Ishikawa (cell line): ENCODE data around the gene CD200R1L.

Source experiments
- CEBPB ChIP-seq: IDR thresholded peaks from 2 replicates; pipeline ENCODE4 v1.6.1; 2012
- CREB1 ChIP-seq: IDR thresholded peaks from 2 replicates; pipeline ENCODE4 v1.6.1; 2012; ENCODE audit warnings: low read depth
- EGR1 ChIP-seq: IDR thresholded peaks from 2 replicates; pipeline ENCODE4 v1.6.1; 2012
- EP300 ChIP-seq: IDR thresholded peaks from 2 replicates; pipeline ENCODE4 v1.6.1; 2012; ENCODE audit warnings: borderline replicate concordance
- FOXM1 ChIP-seq: IDR thresholded peaks from 2 replicates; pipeline ENCODE4 v1.6.1; 2012; ENCODE audit warnings: low read depth, borderline replicate concordance
- NFIC ChIP-seq: IDR thresholded peaks from 2 replicates; pipeline ENCODE4 v1.6.1; 2012
- RAD21 ChIP-seq: IDR thresholded peaks from 2 replicates; pipeline ENCODE4 v1.6.1; 2012; ENCODE audit warnings: low read depth
- TAF1 ChIP-seq: IDR thresholded peaks from 2 replicates; pipeline ENCODE4 v1.6.1; 2012; ENCODE audit warnings: low read depth, mild to moderate bottlenecking
- TCF12 ChIP-seq: IDR thresholded peaks from 2 replicates; pipeline ENCODE4 v1.6.1; 2012; ENCODE audit warnings: low read depth
- TEAD4 ChIP-seq: IDR thresholded peaks from 2 replicates; pipeline ENCODE4 v1.6.1; 2012
- YY1 ChIP-seq: IDR thresholded peaks from 2 replicates; pipeline ENCODE4 v1.6.1; 2012; ENCODE audit warnings: low read depth
- ZBTB7A ChIP-seq: IDR thresholded peaks from 2 replicates; pipeline ENCODE4 v1.6.1; 2012; ENCODE audit warnings: low read depth
- TF ChIP-seq, protein P1 (sequence below): IDR thresholded peaks from 2 replicates; pipeline ENCODE4 v1.6.1; 2012
- TF ChIP-seq, protein P2 (sequence below): IDR thresholded peaks from 2 replicates; pipeline ENCODE4 v1.6.1; 2012
- TF ChIP-seq, protein P3 (sequence below): IDR thresholded peaks from 2 replicates; pipeline ENCODE4 v1.6.1; 2012; ENCODE audit warnings: low read depth, mild to moderate bottlenecking

Gene CD200R1L

DNA sequence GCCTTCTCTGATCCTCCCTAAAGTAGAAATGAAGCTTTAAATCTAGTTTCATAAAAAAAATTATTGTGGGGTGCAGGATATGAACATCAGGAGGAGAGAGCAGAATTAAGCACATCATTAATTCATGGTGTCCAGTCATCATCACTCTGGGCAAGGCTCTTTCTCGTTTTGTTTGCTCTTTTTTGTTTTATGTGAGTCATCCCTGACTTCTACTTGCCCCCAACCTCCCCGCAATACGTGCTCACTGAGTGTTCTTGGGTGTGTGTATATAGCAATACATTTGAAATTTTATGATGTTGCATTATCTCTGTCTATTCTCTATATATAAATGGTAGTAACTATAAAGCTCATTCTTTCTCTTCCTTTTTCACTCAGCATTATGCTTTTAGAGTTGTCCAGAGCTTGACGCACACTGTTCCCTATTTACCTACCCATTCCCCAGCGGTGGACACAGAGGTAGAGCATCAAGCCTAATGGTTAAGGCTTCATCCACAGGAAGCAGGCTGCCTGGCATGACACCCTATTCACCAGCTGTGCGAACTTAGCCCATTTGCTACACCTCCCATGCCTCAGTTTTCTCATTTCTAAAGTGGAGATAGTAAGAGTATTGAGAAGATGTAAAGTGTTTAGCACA is 72.3 kb downstream of the CD200R1L start:
- TF ChIP-seq YY1 (no peak), CEBPB (no peak), EP300 (no peak), TCF12 (no peak), RAD21 (no peak)
- TF ChIP-seq, protein P1, sequence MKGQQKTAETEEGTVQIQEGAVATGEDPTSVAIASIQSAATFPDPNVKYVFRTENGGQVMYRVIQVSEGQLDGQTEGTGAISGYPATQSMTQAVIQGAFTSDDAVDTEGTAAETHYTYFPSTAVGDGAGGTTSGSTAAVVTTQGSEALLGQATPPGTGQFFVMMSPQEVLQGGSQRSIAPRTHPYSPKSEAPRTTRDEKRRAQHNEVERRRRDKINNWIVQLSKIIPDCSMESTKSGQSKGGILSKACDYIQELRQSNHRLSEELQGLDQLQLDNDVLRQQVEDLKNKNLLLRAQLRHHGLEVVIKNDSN: no peak
- TF ChIP-seq, protein P2, sequence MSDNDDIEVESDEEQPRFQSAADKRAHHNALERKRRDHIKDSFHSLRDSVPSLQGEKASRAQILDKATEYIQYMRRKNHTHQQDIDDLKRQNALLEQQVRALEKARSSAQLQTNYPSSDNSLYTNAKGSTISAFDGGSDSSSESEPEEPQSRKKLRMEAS: no peak

DNA sequence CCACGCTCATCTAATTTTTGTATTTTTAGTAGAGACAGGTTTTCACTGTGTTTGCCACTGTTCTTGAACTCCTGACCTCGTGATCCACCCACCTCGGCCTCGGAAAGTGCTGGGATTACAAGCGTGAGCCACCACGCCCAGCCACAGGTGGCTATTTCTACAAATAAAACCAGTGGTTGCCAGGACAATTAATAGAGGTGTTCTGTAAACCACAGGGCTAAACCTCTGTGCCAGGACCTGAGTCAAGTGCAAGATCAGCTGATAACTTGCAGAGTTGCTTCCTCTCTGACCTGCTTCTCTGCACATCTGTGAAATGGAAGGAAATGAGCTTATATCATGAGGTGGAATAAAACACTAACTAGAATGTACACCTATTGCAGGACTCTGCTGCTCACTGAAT is 72.8 kb downstream of the CD200R1L start:
- TF ChIP-seq CEBPB: no peak
- TF ChIP-seq EGR1: no peak
- TF ChIP-seq, protein P1: no peak
- no peak for TF ChIP-seq EP300
- TF ChIP-seq NFIC: no peak
- no peak for TF ChIP-seq RAD21
- TF ChIP-seq TCF12: no peak
- TF ChIP-seq ZBTB7A: no peak
- TF ChIP-seq TEAD4: no peak
- no peak for TF ChIP-seq FOXM1
- TF ChIP-seq TAF1: no peak
- TF ChIP-seq, protein P3, sequence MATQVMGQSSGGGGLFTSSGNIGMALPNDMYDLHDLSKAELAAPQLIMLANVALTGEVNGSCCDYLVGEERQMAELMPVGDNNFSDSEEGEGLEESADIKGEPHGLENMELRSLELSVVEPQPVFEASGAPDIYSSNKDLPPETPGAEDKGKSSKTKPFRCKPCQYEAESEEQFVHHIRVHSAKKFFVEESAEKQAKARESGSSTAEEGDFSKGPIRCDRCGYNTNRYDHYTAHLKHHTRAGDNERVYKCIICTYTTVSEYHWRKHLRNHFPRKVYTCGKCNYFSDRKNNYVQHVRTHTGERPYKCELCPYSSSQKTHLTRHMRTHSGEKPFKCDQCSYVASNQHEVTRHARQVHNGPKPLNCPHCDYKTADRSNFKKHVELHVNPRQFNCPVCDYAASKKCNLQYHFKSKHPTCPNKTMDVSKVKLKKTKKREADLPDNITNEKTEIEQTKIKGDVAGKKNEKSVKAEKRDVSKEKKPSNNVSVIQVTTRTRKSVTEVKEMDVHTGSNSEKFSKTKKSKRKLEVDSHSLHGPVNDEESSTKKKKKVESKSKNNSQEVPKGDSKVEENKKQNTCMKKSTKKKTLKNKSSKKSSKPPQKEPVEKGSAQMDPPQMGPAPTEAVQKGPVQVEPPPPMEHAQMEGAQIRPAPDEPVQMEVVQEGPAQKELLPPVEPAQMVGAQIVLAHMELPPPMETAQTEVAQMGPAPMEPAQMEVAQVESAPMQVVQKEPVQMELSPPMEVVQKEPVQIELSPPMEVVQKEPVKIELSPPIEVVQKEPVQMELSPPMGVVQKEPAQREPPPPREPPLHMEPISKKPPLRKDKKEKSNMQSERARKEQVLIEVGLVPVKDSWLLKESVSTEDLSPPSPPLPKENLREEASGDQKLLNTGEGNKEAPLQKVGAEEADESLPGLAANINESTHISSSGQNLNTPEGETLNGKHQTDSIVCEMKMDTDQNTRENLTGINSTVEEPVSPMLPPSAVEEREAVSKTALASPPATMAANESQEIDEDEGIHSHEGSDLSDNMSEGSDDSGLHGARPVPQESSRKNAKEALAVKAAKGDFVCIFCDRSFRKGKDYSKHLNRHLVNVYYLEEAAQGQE: no peak
- no peak for TF ChIP-seq CREB1
- TF ChIP-seq, protein P2: no peak

DNA sequence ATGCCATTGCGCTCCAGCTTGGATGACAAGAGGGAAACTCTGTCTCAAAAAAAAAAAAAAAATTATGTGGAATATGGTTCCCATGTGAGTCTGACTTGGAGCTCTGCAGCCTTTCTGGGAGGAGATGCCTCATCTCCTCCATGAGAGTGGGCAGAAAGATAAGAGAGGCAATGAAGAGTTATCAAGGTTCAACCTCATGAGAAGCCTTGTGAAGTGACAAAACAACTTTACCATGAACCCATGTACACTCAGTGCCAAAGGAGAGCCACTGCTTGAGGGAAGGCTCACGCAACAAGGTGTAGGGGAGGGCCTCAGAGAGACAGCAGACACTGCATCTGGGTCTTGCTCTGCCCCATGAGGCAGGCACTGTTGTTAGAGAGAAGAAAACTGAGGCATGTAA is 75.7 kb downstream of the CD200R1L start:
- no peak for TF ChIP-seq EP300
- TF ChIP-seq, protein P3: no peak
- no peak for TF ChIP-seq CREB1
- TF ChIP-seq NFIC: no peak
- no peak for TF ChIP-seq TAF1
- TF ChIP-seq FOXM1: no peak

DNA sequence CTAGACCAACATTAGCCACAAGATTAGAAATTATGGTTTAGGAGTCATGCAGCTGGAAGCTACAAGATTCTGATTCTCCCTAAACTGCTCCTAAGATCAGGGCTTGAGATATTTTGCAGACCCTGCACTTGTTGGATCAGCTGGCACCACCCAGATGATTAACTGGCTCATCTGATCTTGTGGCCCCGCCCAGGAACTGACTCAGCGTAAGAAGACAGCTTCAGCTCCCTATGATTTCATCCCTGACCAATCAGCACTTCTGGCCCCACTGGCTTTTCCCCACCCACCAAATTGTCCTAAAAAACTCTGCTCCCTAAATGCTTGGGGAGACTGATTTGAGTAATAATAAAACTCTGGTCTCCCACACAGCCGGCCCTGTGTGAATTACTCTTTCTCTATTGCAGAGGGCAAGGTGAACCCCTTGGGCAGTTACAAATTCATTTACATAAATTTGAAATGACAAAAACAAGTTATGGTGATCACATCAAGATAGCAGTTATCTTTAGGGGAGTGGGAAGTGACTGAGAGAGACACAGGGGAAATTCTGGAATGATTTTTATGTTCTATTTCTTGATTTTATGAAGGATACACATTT is 76.5 kb downstream of the CD200R1L start:
- TF ChIP-seq TEAD4 (no peak), CEBPB (no peak), EGR1 (no peak), ZBTB7A (no peak), TCF12 (no peak), FOXM1 (no peak), CREB1 (no peak)
- TF ChIP-seq, protein P2: no peak
- TF ChIP-seq, protein P3: no peak
